A673 (cell line): ENCODE measurements around the gene SLC26A8.

Source experiments
- EZH2 ChIP-seq: fragments of 200-600 bp; sonication (generic); IDR thresholded peaks from 2 replicates; pipeline ENCODE4 v1.6.1; 2017; ENCODE audit warnings: borderline replicate concordance, low read depth, mild to moderate bottlenecking, mixed read lengths, antibody characterized with exemption, low read length; ENCODE audit not compliant: poor library complexity, severe bottlenecking
- TF ChIP-seq, protein P1 (sequence below): fragments of 300-800, 200-600 bp; sonication (generic); conservative IDR thresholded peaks from 2 replicates; pipeline ENCODE4 v1.5.1; 2017; ENCODE audit warnings: low read depth, mild to moderate bottlenecking, antibody characterized with exemption, low read length, moderate library complexity, mixed read lengths

DNA sequence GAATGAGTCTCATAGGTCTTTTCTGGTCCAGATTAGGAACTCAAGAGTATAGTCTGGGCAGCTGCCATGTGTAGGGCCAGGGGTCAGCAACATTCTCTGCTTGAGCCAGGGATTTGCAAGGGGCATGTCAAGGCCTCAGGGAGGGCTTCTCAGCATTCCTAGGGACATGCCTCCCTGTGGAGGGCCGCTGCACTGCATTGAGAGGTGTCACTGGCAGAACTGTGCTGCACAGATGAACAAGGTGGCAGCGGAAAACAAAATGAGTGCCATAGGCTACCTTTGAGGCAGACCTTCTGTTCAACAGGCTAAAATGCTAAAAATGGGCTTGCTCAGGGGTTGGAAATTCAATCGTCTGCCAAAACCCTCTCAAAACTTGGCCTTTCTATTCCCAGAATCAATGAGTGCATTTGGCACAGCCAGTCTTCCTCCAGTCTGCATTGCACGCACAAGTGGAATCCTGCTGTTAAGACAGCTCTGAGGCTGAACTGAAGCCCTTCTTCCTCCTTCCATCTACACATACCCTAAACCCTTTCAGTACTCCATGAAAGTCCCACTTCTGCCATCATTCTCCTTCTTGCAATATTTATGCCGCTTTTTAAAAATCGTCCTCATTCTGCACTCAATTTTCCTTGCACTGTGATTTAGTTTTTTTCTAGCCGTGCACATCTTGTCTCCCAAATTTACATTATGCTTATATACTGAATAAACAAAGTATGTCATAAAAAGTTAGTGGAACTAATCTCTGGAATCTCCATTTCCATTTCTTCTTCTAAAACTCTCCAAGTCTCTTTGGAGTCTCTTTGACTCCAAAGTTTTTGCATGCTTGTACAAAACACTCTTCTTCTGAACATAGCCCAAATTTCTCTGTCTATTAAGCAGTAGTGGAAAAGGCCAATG is 51.7 kb downstream of the SLC26A8 start:
- TF ChIP-seq, protein P1, sequence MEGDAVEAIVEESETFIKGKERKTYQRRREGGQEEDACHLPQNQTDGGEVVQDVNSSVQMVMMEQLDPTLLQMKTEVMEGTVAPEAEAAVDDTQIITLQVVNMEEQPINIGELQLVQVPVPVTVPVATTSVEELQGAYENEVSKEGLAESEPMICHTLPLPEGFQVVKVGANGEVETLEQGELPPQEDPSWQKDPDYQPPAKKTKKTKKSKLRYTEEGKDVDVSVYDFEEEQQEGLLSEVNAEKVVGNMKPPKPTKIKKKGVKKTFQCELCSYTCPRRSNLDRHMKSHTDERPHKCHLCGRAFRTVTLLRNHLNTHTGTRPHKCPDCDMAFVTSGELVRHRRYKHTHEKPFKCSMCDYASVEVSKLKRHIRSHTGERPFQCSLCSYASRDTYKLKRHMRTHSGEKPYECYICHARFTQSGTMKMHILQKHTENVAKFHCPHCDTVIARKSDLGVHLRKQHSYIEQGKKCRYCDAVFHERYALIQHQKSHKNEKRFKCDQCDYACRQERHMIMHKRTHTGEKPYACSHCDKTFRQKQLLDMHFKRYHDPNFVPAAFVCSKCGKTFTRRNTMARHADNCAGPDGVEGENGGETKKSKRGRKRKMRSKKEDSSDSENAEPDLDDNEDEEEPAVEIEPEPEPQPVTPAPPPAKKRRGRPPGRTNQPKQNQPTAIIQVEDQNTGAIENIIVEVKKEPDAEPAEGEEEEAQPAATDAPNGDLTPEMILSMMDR: no peak; the same call in 1 of the 2 replicates
- TF ChIP-seq EZH2: no peak
